ENCODE results near the gene NTN1.

Gene NTN1

GRCh38 chr17:9038380-9038779 is 17.1 kb downstream of the NTN1 start:
- peaks cover 0 to 4% of the 10 kb centered on the region in 2 donors for H3K9me3 ChIP-seq (ENCODE audit: control insufficient read depth in 2 of 2, low read length in 2 of 2)
- no peaks in the 10 kb centered on the region for H3K27me3 ChIP-seq (ENCODE audit: control insufficient read depth in 1 of 2, insufficient read depth in 2 of 2, low read length in 2 of 2)
- no peak overlapping the region for H3K27ac ChIP-seq (ENCODE audit: low read length)

DNA sequence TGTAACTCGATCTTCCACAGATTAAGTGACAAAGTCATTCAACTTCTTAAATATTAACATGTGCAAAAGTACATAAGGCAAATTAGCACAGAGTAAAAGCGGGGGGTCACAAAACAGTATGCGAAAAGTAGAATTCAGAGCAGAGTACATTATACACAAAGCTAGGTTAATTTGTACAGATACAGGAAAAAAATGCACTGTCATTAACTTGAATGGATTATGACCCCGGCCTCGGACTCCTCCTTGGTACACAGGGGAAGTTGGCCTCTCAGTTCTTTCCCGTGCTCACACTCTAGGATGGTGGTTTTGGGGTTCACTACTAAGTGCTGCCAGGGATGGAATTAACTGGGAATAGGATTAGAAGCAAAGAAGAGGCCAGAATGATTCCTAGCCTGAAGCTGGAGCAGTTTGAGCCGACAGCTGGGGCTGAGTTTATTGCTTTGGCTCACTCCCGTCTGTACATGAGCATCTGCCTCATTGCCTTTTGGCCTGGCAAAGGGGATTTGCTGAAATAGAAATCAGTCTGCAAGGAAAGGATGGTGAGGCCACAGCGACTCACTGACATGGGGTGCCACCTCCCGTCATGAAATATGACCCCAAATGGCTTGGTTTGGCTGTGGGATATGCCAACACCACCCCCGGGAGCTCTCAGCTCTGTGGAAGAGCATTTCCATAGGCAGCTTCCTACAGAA is 23.6 kb downstream of the NTN1 start:
- Histone ChIP-seq H3K27me3 (ENCODE audit: control insufficient read depth in 1 of 2, insufficient read depth in 2 of 2, low read length in 2 of 2) (no peaks in the 10 kb centered on the region), H3K4me3 (ENCODE audit: low read length in 2 of 2) (no peak overlapping the region), H3K4me1 (ENCODE audit: control insufficient read depth, insufficient read depth, low read length) (peaks cover 6% of the 10 kb centered on the region), H3K9ac (ENCODE audit: low read length in 2 of 2) (no peak overlapping the region), H3K27ac (ENCODE audit: low read length) (no peak overlapping the region), H3K9me3 (ENCODE audit: control insufficient read depth in 2 of 2, low read length in 2 of 2) (no peaks in the 10 kb centered on the region), H3K36me3 (ENCODE audit: control insufficient read depth in 2 of 2, insufficient read depth in 2 of 2, low read length in 2 of 2) (no peaks in the 10 kb centered on the region)

More at GRCh38 chr17:9038380-9038779, 17.1 kb downstream of the NTN1 start:
- Histone ChIP-seq H3K36me3 (ENCODE audit: control insufficient read depth in 2 of 2, insufficient read depth in 2 of 2, low read length in 2 of 2) (no peaks in the 10 kb centered on the region), H3K4me1 (ENCODE audit: control insufficient read depth, insufficient read depth, low read length) (no peaks in the 10 kb centered on the region), H3K9ac (ENCODE audit: low read length in 2 of 2) (no peak overlapping the region), H3K4me3 (ENCODE audit: low read length in 2 of 2) (no peak overlapping the region)

DNA sequence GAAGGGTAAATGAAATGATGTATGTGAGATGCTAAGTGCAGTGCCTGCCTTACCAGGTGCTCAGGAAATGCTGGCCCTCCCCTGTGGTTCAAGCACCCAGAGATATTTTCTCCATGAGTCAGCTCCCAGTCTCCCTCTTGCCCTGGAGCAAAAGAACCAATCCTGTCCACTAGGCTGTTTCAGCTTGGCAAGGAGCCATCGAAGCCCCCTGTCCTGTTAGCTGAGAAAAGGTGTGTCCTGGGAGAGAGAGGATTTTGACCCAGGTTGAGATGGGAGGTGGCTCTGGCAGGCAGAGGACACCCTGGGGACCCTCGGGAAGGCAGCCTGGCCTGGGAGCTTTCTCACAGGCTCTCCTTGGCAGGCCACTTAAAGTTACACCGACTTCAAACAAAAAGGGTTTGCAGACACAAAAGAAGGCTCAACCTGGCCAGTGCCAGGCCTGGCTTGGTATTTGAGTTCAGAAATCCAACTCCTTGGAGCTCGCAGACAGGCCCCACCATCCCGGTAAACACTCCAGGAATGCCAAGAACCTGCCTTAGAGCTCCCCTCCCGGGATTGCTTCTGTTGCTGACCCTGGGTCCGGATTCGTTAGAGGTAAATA is 29.6 kb downstream of the NTN1 start:
- Histone ChIP-seq H3K9me3 (ENCODE audit: control insufficient read depth in 2 of 2, low read length in 2 of 2) (peaks cover 0 to 3% of the 10 kb centered on the region in 2 donors), H3K9ac (ENCODE audit: low read length in 2 of 2) (no peak overlapping the region), H3K27ac (ENCODE audit: low read length) (no peak overlapping the region), H3K27me3 (ENCODE audit: control insufficient read depth in 1 of 2, insufficient read depth in 2 of 2, low read length in 2 of 2) (no peaks in the 10 kb centered on the region), H3K4me1 (ENCODE audit: control insufficient read depth, insufficient read depth, low read length) (peaks cover 5% of the 10 kb centered on the region), H3K4me3 (ENCODE audit: low read length in 2 of 2) (no peak overlapping the region), H3K36me3 (ENCODE audit: control insufficient read depth in 2 of 2, insufficient read depth in 2 of 2, low read length in 2 of 2) (peaks cover 0 to 2% of the 10 kb centered on the region in 2 donors)

DNA sequence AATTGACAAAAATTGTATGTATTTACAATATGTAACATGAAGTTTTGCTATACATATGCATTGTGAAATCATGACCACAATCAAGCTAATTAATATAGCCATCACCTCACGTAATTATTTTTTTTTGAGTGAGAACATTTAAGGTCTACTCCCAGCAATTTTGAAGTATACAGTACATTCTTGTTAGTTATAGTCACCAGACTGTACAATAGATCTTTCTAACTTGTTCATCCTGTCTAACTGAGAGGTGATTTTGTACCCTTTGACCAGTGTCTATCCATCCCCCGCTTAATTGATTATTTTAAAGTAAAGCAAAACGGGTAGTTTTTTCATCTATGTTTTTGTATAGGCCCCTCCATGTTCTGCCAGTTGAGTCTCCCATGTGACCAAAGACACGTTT is 30.3 kb downstream of the NTN1 start:
- no peak overlapping the region for H3K9ac ChIP-seq (ENCODE audit: low read length in 2 of 2)
- H3K4me3 ChIP-seq (ENCODE audit: low read length in 2 of 2): no peak overlapping the region
- peaks cover 0 to 2% of the 10 kb centered on the region in 2 donors for H3K36me3 ChIP-seq (ENCODE audit: control insufficient read depth in 2 of 2, insufficient read depth in 2 of 2, low read length in 2 of 2)
- no peak overlapping the region for H3K27ac ChIP-seq (ENCODE audit: low read length)
- no peaks in the 10 kb centered on the region for H3K27me3 ChIP-seq (ENCODE audit: control insufficient read depth in 1 of 2, insufficient read depth in 2 of 2, low read length in 2 of 2)
- peaks cover 5% of the 10 kb centered on the region for H3K4me1 ChIP-seq (ENCODE audit: control insufficient read depth, insufficient read depth, low read length)
- H3K9me3 ChIP-seq (ENCODE audit: control insufficient read depth in 2 of 2, low read length in 2 of 2): peaks cover 0 to 3% of the 10 kb centered on the region in 2 donors

- Histone ChIP-seq H3K9ac (ENCODE audit: low read length in 2 of 2) (no peak overlapping the region), H3K4me3 (ENCODE audit: low read length in 2 of 2) (no peak overlapping the region), H3K27ac (ENCODE audit: low read length) (no peak overlapping the region), H3K36me3 (ENCODE audit: control insufficient read depth in 2 of 2, insufficient read depth in 2 of 2, low read length in 2 of 2) (peaks cover 0 to 2% of the 10 kb centered on the region in 2 donors), H3K4me1 (ENCODE audit: control insufficient read depth, insufficient read depth, low read length) (peaks cover 5% of the 10 kb centered on the region), H3K27me3 (ENCODE audit: control insufficient read depth in 1 of 2, insufficient read depth in 2 of 2, low read length in 2 of 2) (no peaks in the 10 kb centered on the region), H3K9me3 (ENCODE audit: control insufficient read depth in 2 of 2, low read length in 2 of 2) (peaks cover 0 to 3% of the 10 kb centered on the region in 2 donors)
Observed at GRCh38 chr17:9052921-9053320, 31.6 kb downstream of the NTN1 start.

DNA sequence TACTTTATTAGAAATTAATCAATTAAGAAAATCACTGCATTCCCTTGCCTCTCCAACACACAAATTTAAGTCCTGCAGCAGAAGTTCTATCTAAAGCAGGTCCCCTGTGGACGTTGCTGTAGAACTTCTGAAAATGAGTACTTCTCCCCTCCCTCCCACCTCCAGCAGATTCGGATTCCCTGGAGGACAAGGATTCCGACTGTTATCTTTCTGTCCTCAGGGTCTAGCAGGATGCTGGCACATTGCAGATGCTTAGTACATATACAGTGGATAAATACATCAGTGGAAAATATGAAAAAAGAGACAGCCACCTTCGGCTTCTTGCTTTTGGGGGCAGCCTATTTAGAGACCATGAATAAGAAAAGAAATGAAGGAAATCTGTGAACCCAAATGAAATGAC is 32.1 kb downstream of the NTN1 start:
- Histone ChIP-seq H3K4me1 (ENCODE audit: control insufficient read depth, insufficient read depth, low read length) (peaks cover 5% of the 10 kb centered on the region), H3K27me3 (ENCODE audit: control insufficient read depth in 1 of 2, insufficient read depth in 2 of 2, low read length in 2 of 2) (no peaks in the 10 kb centered on the region), H3K27ac (ENCODE audit: low read length) (no peak overlapping the region), H3K9me3 (ENCODE audit: control insufficient read depth in 2 of 2, low read length in 2 of 2) (peaks cover 0 to 3% of the 10 kb centered on the region in 2 donors), H3K9ac (ENCODE audit: low read length in 2 of 2) (no peak overlapping the region), H3K4me3 (ENCODE audit: low read length in 2 of 2) (no peak overlapping the region), H3K36me3 (ENCODE audit: control insufficient read depth in 2 of 2, insufficient read depth in 2 of 2, low read length in 2 of 2) (peaks cover 0 to 2% of the 10 kb centered on the region in 2 donors)

GRCh38 chr17:9054126-9054975 is 33.0 kb downstream of the NTN1 start:
- Histone ChIP-seq H3K36me3 (ENCODE audit: control insufficient read depth in 2 of 2, insufficient read depth in 2 of 2, low read length in 2 of 2) (peaks cover 0 to 2% of the 10 kb centered on the region in 2 donors), H3K4me1 (ENCODE audit: control insufficient read depth, insufficient read depth, low read length) (peaks cover 5% of the 10 kb centered on the region), H3K9me3 (ENCODE audit: control insufficient read depth in 2 of 2, low read length in 2 of 2) (peaks cover 0 to 3% of the 10 kb centered on the region in 2 donors), H3K27me3 (ENCODE audit: control insufficient read depth in 1 of 2, insufficient read depth in 2 of 2, low read length in 2 of 2) (no peaks in the 10 kb centered on the region), H3K4me3 (ENCODE audit: low read length in 2 of 2) (no peak overlapping the region), H3K9ac (ENCODE audit: low read length in 2 of 2) (no peak overlapping the region), H3K27ac (ENCODE audit: low read length) (no peak overlapping the region)

- Histone ChIP-seq H3K4me1 (ENCODE audit: control insufficient read depth, insufficient read depth, low read length) (peaks cover 5% of the 10 kb centered on the region), H3K27ac (ENCODE audit: low read length) (no peak overlapping the region), H3K27me3 (ENCODE audit: control insufficient read depth in 1 of 2, insufficient read depth in 2 of 2, low read length in 2 of 2) (no peaks in the 10 kb centered on the region), H3K9ac (ENCODE audit: low read length in 2 of 2) (no peak overlapping the region), H3K4me3 (ENCODE audit: low read length in 2 of 2) (no peak overlapping the region), H3K9me3 (ENCODE audit: control insufficient read depth in 2 of 2, low read length in 2 of 2) (peaks cover 0 to 3% of the 10 kb centered on the region in 2 donors), H3K36me3 (ENCODE audit: control insufficient read depth in 2 of 2, insufficient read depth in 2 of 2, low read length in 2 of 2) (peaks cover 0 to 2% of the 10 kb centered on the region in 2 donors)
Observed at GRCh38 chr17:9055281-9055680, 34.0 kb downstream of the NTN1 start.

DNA sequence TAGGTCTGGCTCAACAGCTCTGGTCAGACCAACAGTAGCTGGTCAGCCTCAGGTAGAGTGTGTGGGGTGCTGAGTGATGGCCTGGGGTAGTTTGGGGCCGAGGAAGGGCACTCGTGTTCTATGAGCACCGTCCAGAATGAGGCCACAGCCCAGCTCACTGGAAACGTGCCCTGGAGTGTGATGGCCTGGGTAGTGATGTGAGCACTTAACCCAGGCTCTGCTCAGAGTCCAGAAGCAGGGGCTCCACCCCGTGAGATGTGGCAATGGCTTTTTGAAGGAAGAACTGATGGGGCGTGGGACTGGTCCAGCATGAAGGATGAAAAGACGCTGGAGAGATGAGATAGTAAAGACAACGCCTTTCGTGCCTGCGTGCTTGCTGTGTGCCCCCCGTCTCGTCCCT is 35.3 kb downstream of the NTN1 start:
- Histone ChIP-seq H3K27me3 (ENCODE audit: control insufficient read depth in 1 of 2, insufficient read depth in 2 of 2, low read length in 2 of 2) (no peaks in the 10 kb centered on the region), H3K9me3 (ENCODE audit: control insufficient read depth in 2 of 2, low read length in 2 of 2) (peaks cover 0 to 3% of the 10 kb centered on the region in 2 donors), H3K9ac (ENCODE audit: low read length in 2 of 2) (no peak overlapping the region), H3K4me3 (ENCODE audit: low read length in 2 of 2) (no peak overlapping the region), H3K36me3 (ENCODE audit: control insufficient read depth in 2 of 2, insufficient read depth in 2 of 2, low read length in 2 of 2) (peaks cover 0 to 2% of the 10 kb centered on the region in 2 donors), H3K4me1 (ENCODE audit: control insufficient read depth, insufficient read depth, low read length) (no peaks in the 10 kb centered on the region), H3K27ac (ENCODE audit: low read length) (no peak overlapping the region)

- peaks cover 0 to 3% of the 10 kb centered on the region in 2 donors for H3K9me3 ChIP-seq (ENCODE audit: control insufficient read depth in 2 of 2, low read length in 2 of 2)
- no peak overlapping the region for H3K4me3 ChIP-seq (ENCODE audit: low read length in 2 of 2)
- no peak overlapping the region for H3K9ac ChIP-seq (ENCODE audit: low read length in 2 of 2)
- H3K4me1 ChIP-seq (ENCODE audit: control insufficient read depth, insufficient read depth, low read length): no peaks in the 10 kb centered on the region
- H3K36me3 ChIP-seq (ENCODE audit: control insufficient read depth in 2 of 2, insufficient read depth in 2 of 2, low read length in 2 of 2): peaks cover 0 to 2% of the 10 kb centered on the region in 2 donors
- H3K27ac ChIP-seq (ENCODE audit: low read length): no peak overlapping the region
- H3K27me3 ChIP-seq (ENCODE audit: control insufficient read depth in 1 of 2, insufficient read depth in 2 of 2, low read length in 2 of 2): no peaks in the 10 kb centered on the region
Observed at GRCh38 chr17:9057310-9057709, 36.0 kb downstream of the NTN1 start.

Data from stomach smooth muscle (tissue), 2 donors.